NCI-H1694 treated with DMSO at 0.1 percent for 48 hours (cell line): ENCODE measurements around the gene OR1M1.
"Not testable (repeated sequence)": the region's sequence is repeated elsewhere in the genome, so short reads cannot be mapped to it uniquely, and the experiment has no call there.

ENCODE experiments used
- DNase-seq: peaks from one replicate; lab custom pipeline; 2025; lab: John Stamatoyannopoulos, UW

OR1M1 gene, protein sequence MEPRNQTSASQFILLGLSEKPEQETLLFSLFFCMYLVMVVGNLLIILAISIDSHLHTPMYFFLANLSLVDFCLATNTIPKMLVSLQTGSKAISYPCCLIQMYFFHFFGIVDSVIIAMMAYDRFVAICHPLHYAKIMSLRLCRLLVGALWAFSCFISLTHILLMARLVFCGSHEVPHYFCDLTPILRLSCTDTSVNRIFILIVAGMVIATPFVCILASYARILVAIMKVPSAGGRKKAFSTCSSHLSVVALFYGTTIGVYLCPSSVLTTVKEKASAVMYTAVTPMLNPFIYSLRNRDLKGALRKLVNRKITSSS

GRCh38 chr19:9086761-9087160 is at the start of gene OR1M1:
TSS of gene OR1M1 (plus strand) at chr19:9087061. CDS start at chr19:9093245, 6,184 bp downstream.
- no peak for DNase-seq

DNA sequence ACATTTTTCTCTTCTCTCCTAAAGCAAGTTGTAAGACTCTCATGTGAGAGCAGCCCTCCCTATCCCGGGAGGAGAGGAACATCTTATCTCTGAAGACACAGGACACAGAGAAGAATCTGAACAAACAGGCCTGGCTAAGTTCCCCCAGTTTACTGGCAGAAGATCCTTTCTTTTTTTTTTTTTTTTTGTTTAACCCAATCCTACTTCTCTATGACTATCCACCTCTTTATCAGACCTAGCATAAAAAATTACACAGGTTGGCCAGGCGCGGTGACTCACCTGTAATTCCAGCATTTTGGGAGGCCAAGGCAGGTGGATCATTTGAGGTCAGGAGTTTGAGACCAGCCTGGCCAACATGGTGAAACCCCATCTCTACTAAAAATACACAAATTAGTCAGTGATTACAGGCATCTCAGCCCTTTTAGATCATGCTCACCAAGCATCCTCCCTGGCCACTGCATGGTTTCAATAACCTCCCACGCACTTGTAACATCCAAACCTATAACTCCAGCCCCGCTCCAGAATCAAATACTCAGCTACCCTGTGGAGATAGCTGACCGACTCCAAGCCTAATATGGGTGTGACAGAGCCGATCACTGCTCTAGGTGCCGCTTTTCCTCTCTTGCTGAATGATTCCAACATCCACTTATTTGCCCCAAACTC is 49.3 kb upstream of the OR1M1 start:
- no peak for DNase-seq

GRCh38 chr19:9039728-9040127 is 47.1 kb upstream of the OR1M1 start:
- no peak for DNase-seq

GRCh38 chr19:9040131-9040530 is 46.7 kb upstream of the OR1M1 start:
- no peak for DNase-seq

- no peak for DNase-seq
Measured at GRCh38 chr19:9041023-9041422, 45.8 kb upstream of the OR1M1 start.

GRCh38 chr19:9043524-9043923 is 43.3 kb upstream of the OR1M1 start:
- DNase-seq: no peak

DNA sequence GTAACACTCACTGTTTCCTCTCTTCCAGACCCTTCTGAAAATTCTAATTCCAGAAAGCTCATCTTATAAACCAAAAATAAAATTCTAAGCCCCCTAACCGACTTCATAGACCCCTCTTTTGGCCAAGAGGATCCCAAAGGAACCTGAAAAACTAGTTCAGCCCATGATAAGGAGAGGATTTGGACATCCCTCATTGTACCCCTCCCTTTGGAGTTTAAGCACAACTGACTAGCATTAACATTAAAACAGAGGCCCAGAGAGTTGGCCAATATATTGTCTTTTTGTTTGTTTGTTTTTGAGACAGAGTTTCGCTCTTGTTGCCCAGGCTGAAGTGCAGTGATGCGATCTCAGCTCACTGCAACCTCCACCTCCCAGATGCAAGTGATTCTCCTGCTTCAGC is 42.4 kb upstream of the OR1M1 start:
- no peak for DNase-seq

DNA sequence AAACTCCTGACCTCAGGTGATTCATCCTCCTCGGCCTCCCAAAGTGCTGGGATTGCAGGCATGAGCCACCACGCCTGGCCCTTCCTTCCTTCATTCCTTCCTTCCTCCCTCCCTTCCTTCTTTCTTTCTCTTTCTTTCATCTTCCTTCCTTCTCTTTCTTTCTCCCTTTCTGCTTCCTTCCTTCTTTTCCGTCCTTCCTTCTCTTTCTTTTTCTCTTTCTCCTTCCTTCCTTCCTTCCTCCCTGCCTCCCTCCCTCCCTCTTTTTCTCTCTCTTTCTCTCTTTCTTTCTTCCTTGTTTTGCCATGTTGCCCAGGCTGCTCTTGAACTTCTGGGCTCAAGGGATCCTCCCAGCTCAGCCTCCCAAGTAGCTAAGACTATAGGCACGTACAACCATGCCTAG is 40.2 kb upstream of the OR1M1 start:
- DNase-seq: no peak

DNA sequence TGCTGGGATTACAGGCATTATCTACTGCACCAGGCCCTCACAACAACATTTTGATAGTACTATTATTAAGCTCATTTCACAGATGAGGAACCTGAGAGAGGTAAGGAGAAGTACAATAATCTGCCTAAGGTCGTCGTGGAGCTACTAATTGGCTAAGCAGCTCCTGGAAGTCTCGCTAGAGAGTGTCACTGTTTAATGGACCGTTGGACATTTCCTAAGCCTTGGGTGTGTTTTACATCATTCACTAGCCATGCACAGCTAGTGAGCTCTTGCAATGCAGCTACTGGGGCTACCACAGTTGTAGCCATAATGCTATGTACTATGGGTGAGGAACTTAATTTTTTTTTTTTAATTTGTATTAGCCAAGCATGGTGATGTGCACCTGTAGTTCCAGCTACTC is 34.0 kb upstream of the OR1M1 start:
- no peak for DNase-seq

GRCh38 chr19:9053674-9054073 is 33.2 kb upstream of the OR1M1 start:
- DNase-seq: not testable (repeated sequence)

DNA sequence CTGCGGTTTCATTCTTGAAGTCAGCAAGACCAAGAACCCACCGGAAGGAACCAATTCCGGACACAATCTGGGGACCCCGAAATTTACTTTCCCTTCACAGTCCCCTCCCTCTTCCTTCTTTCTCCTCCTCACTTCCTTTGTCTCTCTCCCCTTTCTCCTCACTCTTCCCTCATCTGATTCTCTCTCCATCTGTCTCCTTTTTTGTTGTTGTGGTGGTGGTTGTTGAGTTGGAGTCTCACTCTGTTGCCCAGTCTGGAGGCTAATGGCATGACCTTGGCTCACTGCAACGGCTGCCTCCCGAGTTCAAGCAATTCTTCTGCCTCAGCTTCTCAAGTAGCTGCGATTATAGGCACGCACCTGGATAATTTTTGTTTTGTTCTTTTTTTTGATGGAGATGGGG is 32.7 kb upstream of the OR1M1 start:
- no peak for DNase-seq

DNA sequence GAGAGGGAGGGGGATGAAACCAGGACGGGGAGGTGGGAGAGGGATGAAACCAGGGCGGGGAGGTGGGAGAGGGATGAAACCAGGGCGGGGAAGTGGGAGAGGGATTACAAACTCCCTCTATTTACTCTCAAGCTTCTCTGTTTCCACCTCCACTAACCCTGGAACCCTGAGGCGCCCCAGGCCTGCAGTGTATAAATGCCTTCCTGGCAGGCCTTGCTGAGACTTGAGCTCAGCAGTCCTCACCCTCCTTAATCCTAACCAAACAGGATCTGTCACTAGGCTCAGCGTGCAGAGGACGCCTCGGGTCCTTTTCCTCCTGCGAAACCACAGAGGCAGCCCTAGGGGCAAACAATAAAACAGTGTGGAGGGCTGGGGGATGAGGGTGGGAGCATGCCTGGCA is 32.1 kb upstream of the OR1M1 start:
- no peak for DNase-seq

GRCh38 chr19:9056131-9056530 is 30.7 kb upstream of the OR1M1 start:
- DNase-seq: not testable (repeated sequence)

DNA sequence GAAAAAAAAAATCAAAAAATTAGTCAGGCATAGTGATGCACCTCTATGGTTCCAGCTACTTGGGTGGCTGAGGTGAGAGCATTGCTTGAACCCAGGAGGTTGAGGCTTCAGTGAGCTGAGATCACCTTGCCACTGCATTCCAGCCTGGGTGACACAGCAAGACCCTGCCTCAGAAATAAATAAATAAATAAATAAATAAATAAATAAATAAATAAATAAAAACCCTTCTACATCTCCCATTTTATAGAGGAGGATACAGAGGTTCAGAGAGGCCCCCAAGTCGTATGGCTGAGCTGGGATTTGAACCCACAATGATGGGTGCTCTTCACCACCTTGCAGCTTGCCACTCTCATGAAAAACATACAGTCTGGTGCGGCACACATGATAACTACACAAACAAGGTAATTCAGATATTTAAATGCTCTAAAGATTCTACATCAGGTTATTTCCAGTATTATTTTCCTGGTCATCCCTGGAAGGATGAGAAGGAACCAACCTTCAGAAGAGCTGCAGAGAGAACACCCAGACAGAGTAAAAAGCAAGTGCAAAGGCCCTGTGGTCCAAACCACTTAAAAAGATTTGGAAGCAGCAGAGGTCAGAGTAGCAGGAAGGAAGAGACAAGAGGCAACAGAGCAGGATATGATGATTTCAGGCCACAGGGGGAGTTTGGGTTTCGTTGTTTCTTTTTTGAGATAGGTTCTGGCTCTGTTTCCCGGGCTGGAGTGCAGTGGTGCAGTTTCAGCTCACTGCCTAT is 29.2 kb upstream of the OR1M1 start:
- DNase-seq: no peak

DNA sequence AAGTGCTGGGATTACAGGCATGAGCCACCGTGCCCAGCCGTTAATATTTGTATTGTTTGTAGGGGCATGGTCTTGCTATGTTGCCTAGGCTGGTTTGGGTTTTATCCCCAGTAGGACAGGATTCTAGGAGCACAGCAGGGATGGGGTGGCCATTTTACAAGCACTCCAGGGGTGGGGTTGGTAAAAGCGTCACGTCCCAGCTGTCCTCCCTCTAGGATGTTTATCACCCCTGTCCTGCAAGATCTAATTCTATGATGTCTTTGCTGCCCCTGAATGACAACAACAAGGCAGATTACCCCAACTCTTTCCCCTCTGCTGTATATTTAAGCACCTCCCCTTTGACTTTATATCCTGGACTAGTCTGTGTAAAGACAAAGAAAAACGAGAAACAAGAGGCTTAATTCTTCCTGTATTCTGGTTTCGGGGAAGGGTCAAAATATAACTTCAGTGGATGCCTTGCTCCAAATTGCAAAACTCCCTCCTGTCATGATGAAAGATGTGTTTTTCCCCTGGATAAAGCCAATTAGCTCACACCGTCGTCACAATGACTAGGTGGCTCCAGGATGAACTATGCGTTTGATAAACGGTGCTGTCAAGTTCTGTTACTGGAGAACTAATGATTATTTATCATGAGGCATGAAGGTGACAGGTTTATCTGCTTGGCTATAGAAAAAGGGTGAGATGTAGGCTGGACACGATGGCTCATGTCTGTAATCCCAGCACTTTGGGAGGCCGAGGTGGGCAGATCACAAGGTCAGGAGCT is 27.8 kb upstream of the OR1M1 start:
- no peak for DNase-seq

DNA sequence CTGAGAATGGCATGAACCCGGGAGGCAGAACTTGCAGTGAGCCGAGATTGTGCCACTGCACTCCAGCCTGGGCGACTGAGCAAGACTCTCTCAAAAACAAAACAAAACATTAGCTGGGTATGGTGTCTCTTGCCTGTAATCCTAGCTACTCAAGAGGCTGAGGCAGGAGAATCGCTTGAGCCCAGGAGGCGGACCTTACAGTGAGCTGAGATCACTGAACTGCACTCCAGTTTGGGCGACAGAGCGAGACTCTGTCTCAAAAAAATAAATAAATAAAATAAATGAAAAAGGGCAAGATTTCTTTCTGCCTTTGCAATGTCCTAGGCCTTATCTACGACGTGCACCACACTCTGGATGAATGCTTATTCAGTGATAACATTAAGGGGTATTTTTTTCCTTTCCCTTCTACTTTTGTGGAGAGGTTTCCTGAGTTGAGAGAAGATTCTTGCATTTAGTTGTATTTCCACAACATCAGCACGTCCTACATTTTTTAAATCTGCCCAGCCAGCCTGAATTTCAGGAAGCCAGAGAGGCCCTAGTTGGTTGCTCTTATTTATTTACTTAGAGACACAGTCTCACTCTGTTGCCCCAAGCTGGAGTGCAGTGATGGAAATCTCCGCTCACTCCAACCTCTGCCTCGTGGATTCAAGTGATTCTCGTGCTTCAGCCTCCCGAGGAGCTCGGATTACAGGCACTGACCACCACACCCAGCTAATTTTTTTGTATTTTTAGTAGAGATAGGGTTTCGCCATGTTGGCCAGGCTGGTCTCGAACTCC is 26.1 kb upstream of the OR1M1 start:
- DNase-seq: no peak

DNA sequence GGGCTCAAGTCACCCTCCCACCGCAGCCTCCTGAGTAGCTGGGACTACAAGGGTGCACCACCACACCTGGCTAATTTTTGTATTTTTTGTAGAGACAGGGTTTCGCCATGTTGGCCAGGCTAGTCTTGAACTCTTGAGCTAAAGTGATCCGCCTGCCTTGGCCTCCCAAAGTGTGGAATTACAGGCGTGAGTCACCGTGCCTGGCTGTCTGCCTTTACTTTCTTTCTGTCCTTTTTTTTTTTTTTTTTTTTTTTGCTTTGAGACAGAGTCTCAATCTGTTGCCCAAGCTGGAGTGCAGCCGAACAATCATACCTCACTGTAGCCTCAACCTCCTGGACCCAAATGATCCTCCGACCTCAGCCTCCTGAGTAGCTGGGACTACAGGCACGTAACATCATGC is 25.0 kb upstream of the OR1M1 start:
- DNase-seq: no peak

DNA sequence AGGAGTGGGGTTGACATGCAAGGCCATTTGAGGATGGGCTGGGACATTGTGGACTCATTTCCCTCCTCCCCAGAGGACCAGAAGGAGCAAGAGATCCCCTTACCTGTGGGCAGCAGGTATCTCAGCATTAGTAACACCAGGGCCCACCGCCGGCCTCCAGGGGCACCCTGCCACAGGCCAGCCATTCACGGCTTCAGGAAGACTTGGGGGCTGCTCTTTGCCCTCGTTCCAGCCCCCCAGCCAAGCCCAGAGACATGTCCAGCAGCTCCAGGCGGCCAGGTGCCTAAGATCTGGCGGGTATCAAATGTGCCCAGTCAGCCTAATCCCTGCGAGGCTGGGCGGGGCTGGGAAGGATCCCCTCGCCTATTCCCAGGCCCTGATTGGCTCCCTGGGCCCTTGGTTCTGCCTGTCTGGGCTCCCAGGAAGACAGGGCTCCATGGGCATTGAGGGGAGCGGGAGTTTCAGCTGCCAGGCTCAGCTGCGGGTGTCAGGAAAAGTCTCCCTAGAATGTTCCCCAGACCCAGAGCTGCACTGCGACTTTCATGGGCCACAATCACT is 21.3 kb upstream of the OR1M1 start:
- no peak for DNase-seq

GRCh38 chr19:9070066-9070465 is 16.8 kb upstream of the OR1M1 start:
- no peak for DNase-seq

- not testable (repeated sequence) for DNase-seq
Measured at GRCh38 chr19:9071720-9072119, 15.1 kb upstream of the OR1M1 start.

DNA sequence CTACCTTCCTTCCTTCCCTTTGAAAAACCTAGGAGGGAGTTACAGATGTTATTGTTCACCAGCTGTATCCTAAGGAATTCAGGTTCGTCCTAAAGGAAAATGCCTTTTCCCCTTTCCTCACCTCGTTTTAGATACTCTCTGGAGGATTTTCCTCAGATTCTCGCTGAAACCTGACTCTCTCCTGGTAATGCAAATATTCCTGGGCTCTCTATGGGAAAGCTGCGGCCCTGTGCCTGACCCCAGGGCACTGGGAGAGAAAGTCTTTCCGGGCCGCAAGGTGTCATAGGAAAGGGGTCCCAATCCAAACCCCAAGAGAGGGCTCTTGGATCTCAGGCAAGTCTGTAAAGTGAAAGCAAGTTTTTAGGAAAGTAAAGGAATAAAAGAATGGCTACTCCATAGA is 13.1 kb upstream of the OR1M1 start:
- no peak for DNase-seq
